Heart left ventricle (tissue), 13 donors: ENCODE results near the gene CLCN3.

ENCODE experiments used
- POLR2A ChIP-seq, 2 donors: fragments of 450-650 bp; IDR thresholded peaks; one replicate each; pipeline ENCODE4 v1.6.1; 2017; ENCODE audit warnings: antibody characterized with exemption in 2 of 2, mild to moderate bottlenecking in 2 of 2, moderate library complexity in 2 of 2
- TF ChIP-seq, protein P1 (sequence below), 12 donors: fragments of 200-600 bp; sonication (generic) in 4 of 12; IDR thresholded peaks; one replicate each; pipeline versions ENCODE4 v1.5.0 to v1.8.0; 2018 to 2022; ENCODE audit warnings: antibody characterized with exemption in 12 of 12, mild to moderate bottlenecking in 5 of 12
- donor health status: ischemic (EF 13 %, LVEDD 7.1; RV severe dilation, severe dysfunction).
- donor health status: DM: no; HTN: yes; CAD: no.
- donor health status: DM: no; HTN: no; CAD: no.
- donor health status: ischemic (EF 25% LVEDD 6.9; RV normal size, moderate dysfunction).
- donor health status: ischemic (EF 25% LVEDD 5.7; RV mildly dilated, moderate dysfunction).
- donor health status: ischemic (EF 35%, LVEDD 5.7; RV mildly dilated, moderate dysfunction).
- donor health status: nonischemic (EF 11% LVEDD 7.7; RV severe dilation, severe dysfunction).
- donor health status: DM: yes; HTN: yes; CAD: no.
- donor health status: PGD.
- donor health status: ischemic (EF 29% LVEDD 5.4; RV normal size, mild dysfunction).
- donor health status: nonischemic (EF 23%, LVEDD 6.1; RV moderate dilation, normal function).

DNA sequence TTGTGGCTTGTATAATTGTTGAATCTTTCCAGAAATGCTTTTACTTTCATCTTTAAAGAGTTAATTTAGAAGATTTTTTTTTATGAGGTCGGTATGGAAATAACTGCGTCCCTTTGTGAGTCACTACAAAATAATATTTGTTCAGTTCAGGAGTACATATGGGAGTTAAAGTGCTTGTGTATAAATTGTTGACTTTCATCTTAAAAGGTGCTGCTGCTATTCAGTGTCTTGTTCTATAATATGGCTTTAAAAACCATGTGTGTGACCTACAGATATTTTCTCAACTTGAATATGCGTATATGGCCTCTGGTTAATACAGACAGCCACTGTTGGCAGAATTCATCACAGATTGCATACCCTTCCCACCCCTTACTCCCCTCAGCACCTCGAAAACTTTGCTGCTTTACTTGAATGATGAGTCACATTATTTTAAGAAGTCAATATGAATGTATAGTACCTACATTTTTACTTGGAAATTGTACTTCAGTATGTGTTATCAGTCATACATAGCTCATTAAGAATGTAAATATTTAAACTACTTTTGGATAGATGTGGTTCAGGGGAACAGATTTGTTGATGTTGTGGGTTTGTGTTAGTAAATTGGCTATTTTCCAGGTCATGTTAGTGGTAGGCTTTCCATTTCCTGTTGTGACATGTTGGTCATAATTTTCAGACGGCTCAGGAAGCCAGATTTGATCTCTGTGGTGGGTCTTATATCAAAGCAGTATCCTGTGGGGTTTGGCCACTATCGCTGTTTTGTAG is 1.5 kb downstream of the CLCN3 start:
- TF ChIP-seq, protein P1, sequence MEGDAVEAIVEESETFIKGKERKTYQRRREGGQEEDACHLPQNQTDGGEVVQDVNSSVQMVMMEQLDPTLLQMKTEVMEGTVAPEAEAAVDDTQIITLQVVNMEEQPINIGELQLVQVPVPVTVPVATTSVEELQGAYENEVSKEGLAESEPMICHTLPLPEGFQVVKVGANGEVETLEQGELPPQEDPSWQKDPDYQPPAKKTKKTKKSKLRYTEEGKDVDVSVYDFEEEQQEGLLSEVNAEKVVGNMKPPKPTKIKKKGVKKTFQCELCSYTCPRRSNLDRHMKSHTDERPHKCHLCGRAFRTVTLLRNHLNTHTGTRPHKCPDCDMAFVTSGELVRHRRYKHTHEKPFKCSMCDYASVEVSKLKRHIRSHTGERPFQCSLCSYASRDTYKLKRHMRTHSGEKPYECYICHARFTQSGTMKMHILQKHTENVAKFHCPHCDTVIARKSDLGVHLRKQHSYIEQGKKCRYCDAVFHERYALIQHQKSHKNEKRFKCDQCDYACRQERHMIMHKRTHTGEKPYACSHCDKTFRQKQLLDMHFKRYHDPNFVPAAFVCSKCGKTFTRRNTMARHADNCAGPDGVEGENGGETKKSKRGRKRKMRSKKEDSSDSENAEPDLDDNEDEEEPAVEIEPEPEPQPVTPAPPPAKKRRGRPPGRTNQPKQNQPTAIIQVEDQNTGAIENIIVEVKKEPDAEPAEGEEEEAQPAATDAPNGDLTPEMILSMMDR (IDR thresholded peaks at IDR 0.05): no peak
- TF ChIP-seq POLR2A (IDR thresholded peaks at IDR 0.05): no peak
